Gastrocnemius medialis (tissue), 4 donors: Measurements from ENCODE around the gene LRRC1. TPM values are rescaled to one million over a fixed set of nuclear protein-coding genes. Genes with fewer than 3 reads are reported as not detected.

Experiments
- ATAC-seq, 2 donors: fragments of 150-250 bp; one replicate each; pipeline ENCODE4 v1.9.1; 2016
- DNase-seq, 2 donors: peaks; one replicate each; pipeline ENCODE4 v3.0.0-alpha.2; 2019
- H3K27ac ChIP-seq, 4 donors: fragments of 200-600 bp; sonication (generic); 1 replicate in 1 of 4; 2 replicates in 3 of 4; pipeline ENCODE4 v1.5.1; 2016 to 2018; ENCODE audit warnings: mild to moderate bottlenecking in 2 of 4, moderate library complexity in 1 of 4
- H3K27me3 ChIP-seq, 3 donors: fragments of 200-600 bp; sonication (generic) in 2 of 3; 1 replicate in 1 of 3; 2 replicates in 2 of 3; pipeline versions ENCODE4 v1.5.1 to v1.6.0; 2016 to 2019; ENCODE audit warnings: mild to moderate bottlenecking in 1 of 3, moderate library complexity in 1 of 3
- H3K36me3 ChIP-seq, 2 donors: fragments of 200-600 bp; sonication (generic) in 1 of 2; one replicate each; pipeline ENCODE4 v1.5.1; 2017 to 2018
- H3K4me1 ChIP-seq, 2 donors: fragments of 200-600 bp; sonication (generic) in 1 of 2; one replicate each; pipeline ENCODE4 v1.5.1; 2016 to 2017; ENCODE audit warnings: mild to moderate bottlenecking in 2 of 2
- H3K4me3 ChIP-seq, 4 donors: fragments of 200-600 bp; sonication (generic) in 3 of 4; 1 replicate in 1 of 4; 2 replicates in 3 of 4; pipeline ENCODE4 v1.5.1; 2016 to 2019; ENCODE audit warnings: mild to moderate bottlenecking in 2 of 4
- H3K9me3 ChIP-seq, 3 donors: fragments of 200-600 bp; sonication (generic) in 2 of 3; 1 replicate in 1 of 3; 2 replicates in 2 of 3; pipeline ENCODE4 v1.5.1; 2016 to 2019
- POLR2A ChIP-seq, 2 donors: fragments of 450-650 bp; IDR thresholded peaks; one replicate each; pipeline ENCODE4 v1.6.1; 2017; ENCODE audit warnings: antibody characterized with exemption in 2 of 2, mild to moderate bottlenecking in 2 of 2, moderate library complexity in 2 of 2
- in situ Hi-C, 4 donors: fragments of 200-750 bp; cut with MboI; loops; one replicate each; pipeline versions ENCODE4 v1.15.0 to v1.8.0; 2017; ENCODE audit warnings: low sequenced_read_pairs in 4 of 4
- intact Hi-C: fragments of 100-400 bp; cut with DNase I; formaldehyde crosslinking; loops from one replicate; pipeline ENCODE4 v1.15.1; 2023; ENCODE audit warnings: low total_unique reads
- total RNA-seq, 4 donors: library from RNA; depleted of rRNA; stranded (reverse); fragments of >200 nt; gene quantifications; one replicate each; pipeline versions ENCODE4 v1.1.0 to v1.2.3, GENCODE V29; 2016
- TF ChIP-seq, protein P1 (sequence below), 5 experiments: fragments of 450-650 bp in 3 of 5; fragments of 200-600 bp in 2 of 5; sonication (generic) in 2 of 5; IDR thresholded peaks in 4 of 5; conservative IDR thresholded peaks in 1 of 5; 1 replicate in 4 of 5; 2 replicates in 1 of 5; pipeline ENCODE4 v1.5.1; 2016 to 2019; ENCODE audit warnings: antibody characterized with exemption in 5 of 5, mild to moderate bottlenecking in 3 of 5, moderate library complexity in 3 of 5

LRRC1 gene
- total RNA-seq, 4 donors from 2014 or later, result 0.67 to 8.5 (median 2.4) TPM

GRCh38 chr6:53874964-53875363 is 80.2 kb downstream of the LRRC1 start:
- DNase-seq (no peak), ATAC-seq (no peak)
- intact Hi-C loops, result no loop called here
- Histone ChIP-seq H3K36me3 (no peaks in the 10 kb centered on the region), H3K27ac (no peak overlapping the region), H3K4me3 (no peak overlapping the region), H3K9me3 (no peaks in the 10 kb centered on the region), H3K27me3 (no peaks in the 10 kb centered on the region), H3K4me1 (no peaks in the 10 kb centered on the region)
- in situ Hi-C loops, result no loop called here
- TF ChIP-seq POLR2A (IDR thresholded peaks at IDR 0.05), result no peak
- TF ChIP-seq, protein P1, sequence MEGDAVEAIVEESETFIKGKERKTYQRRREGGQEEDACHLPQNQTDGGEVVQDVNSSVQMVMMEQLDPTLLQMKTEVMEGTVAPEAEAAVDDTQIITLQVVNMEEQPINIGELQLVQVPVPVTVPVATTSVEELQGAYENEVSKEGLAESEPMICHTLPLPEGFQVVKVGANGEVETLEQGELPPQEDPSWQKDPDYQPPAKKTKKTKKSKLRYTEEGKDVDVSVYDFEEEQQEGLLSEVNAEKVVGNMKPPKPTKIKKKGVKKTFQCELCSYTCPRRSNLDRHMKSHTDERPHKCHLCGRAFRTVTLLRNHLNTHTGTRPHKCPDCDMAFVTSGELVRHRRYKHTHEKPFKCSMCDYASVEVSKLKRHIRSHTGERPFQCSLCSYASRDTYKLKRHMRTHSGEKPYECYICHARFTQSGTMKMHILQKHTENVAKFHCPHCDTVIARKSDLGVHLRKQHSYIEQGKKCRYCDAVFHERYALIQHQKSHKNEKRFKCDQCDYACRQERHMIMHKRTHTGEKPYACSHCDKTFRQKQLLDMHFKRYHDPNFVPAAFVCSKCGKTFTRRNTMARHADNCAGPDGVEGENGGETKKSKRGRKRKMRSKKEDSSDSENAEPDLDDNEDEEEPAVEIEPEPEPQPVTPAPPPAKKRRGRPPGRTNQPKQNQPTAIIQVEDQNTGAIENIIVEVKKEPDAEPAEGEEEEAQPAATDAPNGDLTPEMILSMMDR (IDR thresholded peaks at IDR 0.05 in 4 of 5, conservative IDR thresholded peaks at IDR 0.05 in 1 of 5), result no peak

- in situ Hi-C loops (no loop called here), intact Hi-C loops (no loop called here)
- DNase-seq, result no peak
- Histone ChIP-seq H3K4me1 (no peaks in the 10 kb centered on the region), H3K27me3 (no peaks in the 10 kb centered on the region), H3K4me3 (no peak overlapping the region), H3K27ac (no peak overlapping the region), H3K36me3 (no peaks in the 10 kb centered on the region), H3K9me3 (no peaks in the 10 kb centered on the region)
- ATAC-seq, result no peak
- TF ChIP-seq, protein P1 (IDR thresholded peaks at IDR 0.05 in 4 of 5, conservative IDR thresholded peaks at IDR 0.05 in 1 of 5), result no peak
- TF ChIP-seq POLR2A (IDR thresholded peaks at IDR 0.05), result no peak
These were observed 82.3 kb downstream of the LRRC1 start for GRCh38 chr6:53877151-53877550.

- no peaks in the 10 kb centered on the region for H3K4me1 ChIP-seq
- intact Hi-C loops, result no loop called here
- no peaks in the 10 kb centered on the region for H3K27me3 ChIP-seq
- no peak for ATAC-seq
- in situ Hi-C loops, result no loop called here
- H3K36me3 ChIP-seq, result no peaks in the 10 kb centered on the region
- no peak for DNase-seq
- TF ChIP-seq, protein P1 (IDR thresholded peaks at IDR 0.05 in 4 of 5, conservative IDR thresholded peaks at IDR 0.05 in 1 of 5), result no peak
- no peak for TF ChIP-seq POLR2A (IDR thresholded peaks at IDR 0.05)
- H3K4me3 ChIP-seq, result no peak overlapping the region
- no peak overlapping the region for H3K27ac ChIP-seq
- H3K9me3 ChIP-seq, result no peaks in the 10 kb centered on the region
These were observed 84.0 kb downstream of the LRRC1 start for GRCh38 chr6:53878808-53879207.

DNA sequence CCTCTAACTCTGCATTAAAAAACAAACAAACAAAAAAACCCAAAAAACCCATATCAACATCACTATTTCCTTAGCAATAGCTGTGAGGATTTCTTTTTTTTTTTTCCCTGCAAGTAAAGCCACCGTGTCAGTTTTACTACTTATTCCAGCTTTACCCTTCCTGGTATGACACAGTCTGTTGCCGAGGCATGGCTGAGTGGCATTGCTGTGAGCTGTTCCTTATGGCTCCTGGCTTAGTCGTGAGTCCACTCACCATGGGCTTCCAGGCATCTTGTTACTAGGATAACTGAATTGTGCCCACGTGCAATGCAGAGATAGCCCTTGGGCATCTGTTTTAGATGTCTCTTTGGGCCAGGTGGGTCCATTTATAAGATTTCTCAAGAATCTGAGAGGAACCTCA is 84.8 kb downstream of the LRRC1 start:
- TF ChIP-seq, protein P1 (IDR thresholded peaks at IDR 0.05 in 4 of 5, conservative IDR thresholded peaks at IDR 0.05 in 1 of 5), result no peak
- no peak for TF ChIP-seq POLR2A (IDR thresholded peaks at IDR 0.05)
- Histone ChIP-seq H3K4me3 (no peak overlapping the region), H3K36me3 (no peaks in the 10 kb centered on the region), H3K27me3 (no peaks in the 10 kb centered on the region), H3K9me3 (no peaks in the 10 kb centered on the region), H3K27ac (no peak overlapping the region), H3K4me1 (no peaks in the 10 kb centered on the region)
- in situ Hi-C loops (no loop called here), intact Hi-C loops (no loop called here)
- DNase-seq, result no peak
- ATAC-seq, result no peak

DNA sequence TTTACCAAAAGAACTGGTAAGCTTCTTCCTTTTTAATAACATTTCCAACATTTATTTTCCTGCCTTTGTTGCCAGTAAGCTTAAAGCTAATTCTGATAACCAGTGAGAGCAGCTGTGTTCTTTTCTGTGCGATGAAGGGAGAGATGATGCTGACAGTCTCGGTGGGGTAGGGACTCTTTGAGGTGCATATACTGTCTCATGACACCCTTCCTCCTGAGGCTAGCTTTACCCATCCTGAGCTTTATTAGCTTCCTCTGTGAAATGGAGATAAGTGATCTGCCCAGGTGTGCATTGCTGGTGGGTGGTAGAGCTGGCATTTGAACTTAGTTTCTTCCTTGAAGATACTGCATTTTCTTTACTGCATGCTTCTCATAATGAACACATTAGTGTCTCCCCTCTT is 92.5 kb downstream of the LRRC1 start:
- H3K27ac ChIP-seq, result no peak overlapping the region
- TF ChIP-seq, protein P1 (IDR thresholded peaks at IDR 0.05 in 4 of 5, conservative IDR thresholded peaks at IDR 0.05 in 1 of 5), result no peak
- no peak for TF ChIP-seq POLR2A (IDR thresholded peaks at IDR 0.05)
- intact Hi-C loops, result no loop called here

More for the DNA sequence above, 92.5 kb downstream of the LRRC1 start:
- H3K27me3 ChIP-seq, result no peaks in the 10 kb centered on the region
- no peaks in the 10 kb centered on the region for H3K36me3 ChIP-seq
- DNase-seq (no peak), ATAC-seq (no peak)
- H3K9me3 ChIP-seq, result no peaks in the 10 kb centered on the region
- no peak overlapping the region for H3K4me3 ChIP-seq
- no peaks in the 10 kb centered on the region for H3K4me1 ChIP-seq
- in situ Hi-C loops, result no loop called here
